ENCODE measurements around the gene STK32C.
"Not testable (repeated sequence)": the region's sequence is repeated elsewhere in the genome, so short reads cannot be mapped to it uniquely, and the experiment has no call there.

The STK32C gene

DNA sequence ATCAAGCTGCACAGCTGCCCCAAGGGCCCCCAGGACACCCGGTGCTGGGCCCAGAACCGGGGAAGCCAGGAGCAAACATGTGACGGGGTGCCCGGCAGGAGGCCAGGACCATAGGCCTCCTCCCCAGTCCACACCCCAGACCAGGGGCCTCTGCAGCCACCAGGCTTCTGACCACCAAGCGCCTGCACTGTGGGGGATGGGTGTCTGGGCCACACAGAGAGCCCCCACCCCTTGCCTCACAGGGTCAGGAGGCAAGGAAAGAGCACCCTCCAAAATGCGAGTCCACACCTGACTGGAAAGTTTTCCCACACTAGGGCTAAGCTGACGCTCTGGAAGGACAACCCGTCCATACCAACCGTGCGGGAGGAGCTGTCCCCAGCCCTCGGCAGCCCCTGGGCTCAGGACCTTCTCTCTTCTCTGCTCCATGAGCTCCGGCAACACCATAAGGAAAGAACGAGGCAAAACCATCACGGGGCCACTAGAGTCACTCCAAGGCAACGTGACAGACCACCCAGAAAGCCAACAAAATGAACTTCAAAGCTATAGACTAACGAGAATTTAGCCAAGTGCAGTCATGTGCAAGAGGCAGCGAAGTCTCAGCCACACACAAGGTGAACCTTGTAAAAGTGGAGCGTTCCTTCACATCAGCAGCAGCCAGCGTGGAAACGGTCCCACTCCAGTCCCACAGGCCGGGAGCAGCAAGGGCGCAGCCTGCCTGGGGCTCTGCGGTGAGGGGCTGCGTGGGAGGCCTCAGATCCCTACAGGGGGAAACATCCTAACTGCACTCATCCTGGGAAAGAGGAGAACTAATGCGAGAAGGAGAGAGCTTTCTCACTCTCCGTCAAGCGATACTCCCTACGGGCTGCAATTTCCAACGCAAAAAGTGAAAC, 5.1 kb downstream of the STK32C start:
- DNase-seq (ENCODE audit: low read depth in 2 of 2) = no peak

DNA sequence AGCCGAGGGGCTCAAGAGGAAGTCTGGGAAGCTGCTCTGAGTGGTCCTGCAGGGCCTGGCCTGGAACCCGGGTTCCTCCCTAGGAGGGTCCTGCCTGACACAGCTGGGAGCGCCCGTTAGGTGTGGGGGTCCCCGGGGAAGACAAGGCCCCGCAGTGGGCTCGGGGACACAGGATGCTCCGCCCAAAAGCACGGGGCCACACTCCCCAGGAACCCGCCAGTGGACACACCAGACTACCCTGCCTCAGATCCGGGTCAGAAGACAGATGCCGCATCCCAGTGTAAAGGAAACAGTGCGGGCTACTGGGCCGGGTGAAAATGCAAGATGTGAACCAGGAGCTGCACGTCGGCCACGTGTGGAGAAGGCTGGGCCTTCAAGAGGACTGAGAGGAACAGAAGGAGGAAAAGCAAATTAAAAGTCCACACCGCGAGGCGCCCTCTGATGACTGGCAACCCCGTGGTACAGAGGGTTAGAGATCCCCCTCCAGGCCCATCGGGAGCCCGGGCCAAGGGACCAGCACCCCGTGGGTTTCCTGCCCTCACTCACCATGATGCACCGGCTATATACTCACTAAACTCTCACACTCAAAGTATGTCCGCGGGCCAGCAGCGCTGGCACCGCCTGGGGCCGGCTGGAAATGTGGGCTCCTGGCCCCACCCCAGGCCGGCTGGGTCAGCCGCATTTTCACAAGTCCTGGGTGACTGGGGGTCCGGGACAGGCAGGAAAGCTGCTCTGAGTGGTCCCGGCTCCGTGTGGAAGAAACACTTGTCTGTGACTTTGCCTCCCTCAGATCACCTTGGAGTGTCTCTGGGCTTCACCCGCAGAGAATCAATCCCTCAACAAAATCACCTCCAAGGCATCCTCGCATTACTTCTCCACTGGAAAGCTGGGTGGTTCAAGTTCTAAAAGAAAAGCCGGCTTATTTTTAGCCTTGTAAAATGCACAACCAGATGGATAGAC, 6.1 kb downstream of the STK32C start:
- DNase-seq (ENCODE audit: low read depth in 2 of 2) = no peak

DNA sequence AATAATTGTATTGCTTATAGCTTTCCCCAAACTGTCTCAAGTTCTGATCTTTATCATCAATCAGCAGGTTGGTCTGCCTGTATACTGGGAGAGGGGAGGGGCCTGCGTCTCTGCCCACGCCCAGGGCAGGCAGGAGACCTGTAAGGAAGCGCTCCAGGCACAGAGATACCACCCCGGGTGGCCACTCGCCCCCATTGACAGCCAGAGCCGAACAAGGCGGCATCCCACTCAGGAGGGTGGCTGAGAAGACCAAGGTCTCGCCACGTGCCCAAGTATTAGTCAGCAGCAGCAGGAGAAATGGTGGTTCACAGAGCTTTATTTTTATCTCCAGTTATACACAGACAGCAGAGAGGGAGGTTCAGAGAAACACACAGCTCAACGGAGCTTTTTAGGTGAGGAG, 7.2 kb downstream of the STK32C start:
- DNase-seq (ENCODE audit: low read depth in 2 of 2) = no peak

DNA sequence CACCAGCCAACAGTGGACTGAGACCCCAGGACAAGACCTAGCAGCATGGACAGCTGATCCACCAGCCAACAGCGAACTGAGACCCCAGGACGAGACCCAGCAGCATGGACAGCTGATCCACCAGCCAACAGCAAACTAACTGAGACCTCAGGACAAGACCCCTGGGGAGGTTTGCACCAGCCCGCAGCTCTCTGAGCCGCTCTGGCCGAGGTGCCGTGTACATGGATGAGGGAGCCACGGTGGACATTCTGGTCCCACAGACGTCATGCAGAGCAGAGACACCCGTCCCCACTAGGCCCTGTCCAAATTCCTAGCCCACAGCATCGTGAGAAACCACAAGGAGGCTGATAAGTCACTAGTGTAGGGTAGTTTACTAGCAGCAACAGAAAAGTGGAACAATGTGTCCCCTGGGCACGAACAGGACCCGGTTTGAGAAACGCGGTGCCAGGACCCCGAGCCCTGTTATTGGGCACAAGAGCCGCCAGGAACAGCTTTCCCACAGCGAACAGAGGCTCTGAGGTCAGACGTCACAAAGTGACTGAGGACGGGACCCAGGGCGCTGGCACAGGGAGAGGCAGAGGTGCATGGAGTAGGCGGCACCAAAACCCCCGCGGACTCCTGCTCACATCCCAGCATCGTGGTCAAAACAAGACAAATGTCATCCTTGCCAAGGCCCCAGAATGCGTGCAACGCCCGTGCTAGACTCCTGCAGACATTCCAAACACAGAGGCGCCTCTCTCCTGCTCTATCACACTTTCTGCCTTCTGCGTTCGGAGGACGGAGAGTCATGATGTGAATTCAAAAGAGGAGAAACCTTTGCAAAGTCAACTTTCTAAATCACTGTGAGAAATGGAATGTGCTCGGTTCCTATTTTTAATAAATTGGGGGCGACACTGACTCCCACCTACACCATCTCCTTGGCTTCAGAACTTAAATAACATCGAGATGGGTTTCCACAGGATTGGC, 8.1 kb downstream of the STK32C start:
- DNase-seq (ENCODE audit: low read depth in 2 of 2) = no peak

DNA sequence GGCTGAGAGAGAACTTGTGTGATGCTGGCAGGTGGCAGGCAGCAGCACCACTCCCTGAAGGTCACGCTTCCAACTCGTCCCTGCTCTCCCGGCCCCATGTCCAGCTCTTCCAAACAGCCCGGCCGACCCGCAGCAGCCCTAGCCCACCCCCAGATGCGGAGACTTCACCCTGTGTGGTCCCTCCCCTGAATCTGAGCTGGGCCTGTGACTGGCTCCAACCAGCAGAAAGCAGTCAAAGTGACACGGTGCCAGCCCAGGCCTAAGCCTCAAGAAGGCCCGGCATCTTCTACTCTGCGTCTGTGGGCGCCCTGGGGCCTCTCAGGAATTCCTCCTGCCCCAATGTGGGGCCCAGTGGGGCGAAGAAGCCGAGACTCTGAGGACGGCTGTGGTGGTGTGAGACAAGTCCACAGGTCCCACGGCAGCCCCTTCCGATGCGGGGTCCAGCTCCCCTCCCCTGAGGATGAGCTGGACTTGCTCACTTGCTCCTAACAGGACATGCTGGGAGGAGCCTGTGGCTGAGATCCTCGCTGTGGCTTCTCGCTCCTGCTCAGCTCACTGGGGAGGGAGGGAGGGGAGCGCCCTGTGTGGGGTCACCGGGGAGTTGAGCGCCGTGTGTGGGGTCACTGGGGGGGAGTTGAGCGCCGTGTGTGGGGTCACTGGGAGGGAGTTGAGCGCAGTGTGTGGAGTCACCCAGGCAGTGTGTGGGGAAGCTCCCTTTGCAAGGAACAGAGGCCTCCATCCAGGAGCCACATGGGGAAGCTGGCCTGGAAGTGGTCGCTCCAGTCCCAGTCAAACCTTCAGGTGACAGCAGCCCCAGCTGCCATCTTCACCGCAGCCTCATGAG, 9.5 kb downstream of the STK32C start:
- no peak for DNase-seq (ENCODE audit: low read depth in 2 of 2)

DNA sequence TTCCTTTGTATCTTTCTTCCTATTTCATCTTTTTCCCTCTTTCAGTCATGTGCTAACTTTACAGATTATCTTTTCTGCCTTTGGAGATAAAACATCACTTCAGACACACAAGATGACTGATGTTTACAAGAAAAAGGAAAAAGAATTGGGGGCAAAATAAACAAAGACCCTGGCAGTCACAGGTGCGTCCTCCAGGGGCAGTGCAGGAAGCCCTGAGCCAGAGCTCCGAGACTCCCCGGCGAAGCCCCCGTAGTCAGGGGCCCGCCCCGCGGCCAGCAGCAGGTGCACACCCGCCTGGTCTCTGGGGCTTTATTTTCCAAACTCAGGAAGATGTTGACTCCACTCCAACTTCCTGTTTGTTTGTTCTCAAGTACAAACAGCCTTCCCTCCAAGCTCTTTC, 10.2 kb downstream of the STK32C start:
- no peak for DNase-seq (ENCODE audit: low read depth in 2 of 2)

DNA sequence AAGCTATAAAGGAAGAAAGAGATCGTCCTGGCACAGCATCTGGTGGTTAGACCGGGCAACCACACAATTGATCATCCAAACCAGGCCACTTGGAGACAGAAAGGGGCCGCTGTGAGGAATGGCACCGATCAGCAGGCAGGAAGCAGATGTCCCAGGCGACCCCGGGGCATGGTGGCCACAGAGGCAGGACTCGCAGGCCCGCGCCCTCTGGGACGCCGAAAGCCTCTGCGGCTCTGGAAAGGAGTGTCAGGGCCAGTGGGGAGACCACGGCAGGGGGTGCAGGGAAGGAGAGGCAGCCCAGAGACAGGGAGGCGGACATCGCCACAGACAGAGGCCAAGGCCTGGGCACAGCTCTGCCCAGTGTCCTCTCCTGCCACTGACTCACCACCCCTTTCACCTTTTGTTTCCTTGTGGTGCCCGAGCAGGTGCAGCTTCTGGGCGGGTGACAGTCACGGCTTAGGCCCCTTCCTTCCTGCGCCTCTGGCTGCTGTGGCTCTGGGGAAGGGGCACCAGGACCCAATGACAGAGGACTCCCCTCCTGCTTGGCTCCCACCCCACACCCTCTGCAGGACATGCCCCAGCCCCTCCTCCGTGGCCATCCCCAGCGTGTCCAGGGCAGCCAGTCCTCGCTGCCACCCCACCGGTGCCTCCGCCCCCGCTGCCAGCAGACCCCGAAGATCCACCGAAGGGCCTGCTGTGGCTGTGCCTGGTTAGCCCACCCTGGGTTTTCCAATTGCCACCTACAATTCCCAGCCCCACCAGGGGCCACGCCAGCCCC, 10.9 kb downstream of the STK32C start:
- DNase-seq (ENCODE audit: low read depth in 2 of 2) = no peak

DNA sequence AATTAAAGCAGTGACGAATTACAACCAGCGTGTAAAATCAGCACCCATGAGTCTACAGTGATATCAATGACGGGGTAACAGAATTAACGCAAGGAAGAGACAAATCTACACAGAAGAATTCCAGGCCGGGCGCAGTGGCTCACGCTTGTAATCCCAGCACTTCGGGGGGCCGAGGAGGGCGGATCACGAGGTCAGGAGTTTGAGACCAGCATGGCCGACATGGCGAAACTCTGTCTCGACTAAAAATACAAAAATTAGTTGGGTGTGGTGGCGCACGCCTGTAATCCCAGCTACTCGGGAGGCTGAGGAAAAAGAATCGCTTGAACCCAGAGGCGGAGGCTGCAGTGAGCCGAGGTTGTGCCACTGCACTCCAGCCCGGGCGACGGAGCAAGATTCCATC, 12.3 kb downstream of the STK32C start:
- not testable (repeated sequence) for DNase-seq (ENCODE audit: low read depth in 2 of 2)

DNA sequence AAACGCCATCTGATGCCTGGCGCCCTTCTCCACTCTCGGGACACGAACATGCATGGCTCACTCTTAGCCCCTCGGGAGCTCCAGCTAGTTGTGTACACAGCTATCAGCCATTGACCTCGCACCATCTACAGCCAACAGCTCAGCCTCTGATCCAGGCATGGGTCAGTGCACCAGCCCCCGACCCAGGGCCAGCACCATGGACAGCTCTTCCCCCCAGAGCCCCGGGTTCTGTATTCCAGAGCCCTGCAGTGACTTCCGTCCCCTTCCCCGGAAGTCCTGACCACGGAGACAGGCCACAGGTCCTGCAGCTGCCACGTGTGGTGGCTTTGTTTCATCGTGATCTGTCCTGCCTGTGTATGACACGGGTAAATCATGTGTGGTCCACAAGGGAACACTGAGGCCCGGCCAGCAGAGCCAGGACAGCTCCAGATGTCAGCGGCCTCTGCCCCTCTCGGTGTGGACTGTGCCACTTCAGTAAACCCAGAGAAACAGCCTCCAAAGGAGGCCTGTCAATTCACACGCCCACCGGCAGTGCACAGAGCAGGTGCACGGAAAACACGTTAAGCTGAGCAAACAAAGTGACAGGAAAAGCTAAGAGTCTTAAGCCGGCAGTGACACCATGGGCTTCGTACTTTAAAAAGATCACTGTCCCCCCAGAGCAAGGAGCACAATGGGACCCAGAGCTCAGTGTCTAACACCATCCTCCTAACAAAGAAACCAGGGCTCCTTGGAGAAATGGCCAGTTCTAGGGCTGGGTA, 13.0 kb downstream of the STK32C start:
- DNase-seq (ENCODE audit: low read depth in 2 of 2) = no peak

DNA sequence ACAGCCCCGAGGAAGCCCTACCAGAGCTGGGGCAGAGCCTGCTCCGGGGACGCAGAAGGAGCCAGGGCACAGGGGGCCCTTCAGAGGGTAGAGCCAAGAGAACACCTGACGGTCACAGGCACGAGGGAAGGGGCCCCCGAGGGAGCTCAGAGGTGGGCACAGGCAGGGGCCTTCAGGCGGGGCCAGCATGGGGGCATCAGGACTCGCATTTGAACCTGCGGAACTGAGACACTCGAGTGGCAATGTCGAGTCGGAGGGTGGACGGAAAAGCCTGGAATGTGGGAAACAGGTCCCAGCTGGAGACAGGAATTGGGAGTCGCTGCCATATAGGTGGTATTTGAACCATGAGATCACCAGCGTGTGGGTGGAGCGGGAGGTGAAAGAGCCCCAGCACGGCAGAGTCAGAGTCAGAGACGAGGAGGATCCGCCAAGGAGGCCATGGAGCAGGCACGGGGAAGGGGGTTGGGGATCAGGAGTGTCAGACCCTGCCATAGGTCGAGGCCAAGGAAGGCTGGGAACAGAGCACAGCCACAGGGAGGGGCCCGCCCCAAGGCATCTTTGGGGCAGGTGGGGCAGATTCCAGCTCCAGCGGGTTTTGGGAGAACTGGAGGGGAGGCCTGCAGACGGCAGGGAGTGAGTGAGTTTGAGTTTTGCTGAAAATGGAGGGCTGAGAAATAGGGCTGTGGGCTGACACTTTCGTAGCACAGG, 13.8 kb downstream of the STK32C start:
- no peak for DNase-seq (ENCODE audit: low read depth in 2 of 2)

DNA sequence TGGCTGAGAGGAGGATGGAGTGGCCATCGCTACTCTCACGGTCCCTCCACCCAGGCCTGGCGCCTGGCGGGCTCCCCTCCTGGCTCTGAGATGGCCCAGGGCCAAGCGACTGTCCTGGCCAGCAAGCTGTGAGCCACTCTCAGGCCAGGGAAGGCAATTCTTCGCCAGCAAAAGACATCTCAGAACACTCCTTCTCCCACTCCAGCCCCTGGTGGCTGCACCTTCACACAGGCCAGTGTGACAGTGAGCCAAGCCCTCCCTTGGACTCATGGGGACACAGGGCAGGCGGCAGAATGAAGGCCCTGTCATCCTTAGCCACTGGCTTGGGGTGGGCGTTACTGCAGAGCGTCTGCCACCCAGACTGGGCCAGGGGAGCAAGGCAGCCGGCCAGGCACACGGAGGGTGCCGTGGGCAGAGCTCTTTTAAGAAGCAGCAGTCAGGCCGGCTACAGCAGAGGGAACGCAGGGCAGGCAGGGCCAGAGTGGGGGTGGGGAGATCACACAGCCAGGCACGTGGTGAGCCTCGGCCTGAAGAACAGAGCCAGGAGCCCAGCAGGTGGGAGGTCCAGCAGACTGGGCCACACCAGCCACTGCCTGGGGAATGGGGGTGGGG, 14.4 kb downstream of the STK32C start:
- no peak for DNase-seq (ENCODE audit: low read depth in 2 of 2)

DNA sequence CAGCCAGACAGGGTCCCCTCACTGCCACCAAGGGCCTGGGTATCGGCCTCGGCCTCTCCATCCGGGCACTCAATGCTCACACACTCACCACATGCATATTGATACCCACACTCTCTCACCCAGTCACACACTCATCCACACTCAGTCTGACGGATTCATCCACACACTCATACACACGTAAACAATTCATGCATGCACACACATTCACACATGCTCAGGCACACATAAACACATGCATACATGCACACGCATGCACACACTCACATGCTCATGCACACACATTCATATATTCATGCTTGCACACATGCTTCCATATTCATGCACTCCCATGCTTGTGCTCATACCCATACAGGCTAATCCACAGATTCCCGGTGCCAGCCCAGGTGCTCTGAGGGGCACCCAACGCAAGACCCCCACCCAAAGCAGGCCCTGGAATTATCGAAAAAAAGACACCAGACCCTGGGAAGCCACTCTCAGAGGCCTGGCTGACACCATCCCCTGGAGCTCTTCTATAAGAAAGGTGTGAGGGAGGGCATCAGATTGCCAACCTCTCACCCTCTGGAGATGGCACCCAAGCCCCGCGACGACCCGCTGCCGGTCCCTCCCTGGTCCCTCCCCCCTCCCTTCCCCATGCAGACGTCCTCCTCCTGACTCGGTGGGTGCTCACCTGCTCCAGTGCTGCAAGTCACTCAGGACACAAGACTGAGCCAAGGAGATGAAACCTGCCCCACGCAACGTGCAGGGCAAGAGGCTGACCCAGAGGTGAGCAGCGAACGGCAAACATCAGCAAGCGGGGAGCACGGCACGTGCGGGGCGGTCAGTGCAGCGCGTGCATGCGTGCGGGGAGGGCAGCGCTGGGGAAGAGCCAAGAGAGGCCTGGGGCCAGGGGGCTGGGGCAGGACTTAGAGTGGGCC, 15.2 kb downstream of the STK32C start:
- DNase-seq (ENCODE audit: low read depth in 2 of 2) = no peak

DNA sequence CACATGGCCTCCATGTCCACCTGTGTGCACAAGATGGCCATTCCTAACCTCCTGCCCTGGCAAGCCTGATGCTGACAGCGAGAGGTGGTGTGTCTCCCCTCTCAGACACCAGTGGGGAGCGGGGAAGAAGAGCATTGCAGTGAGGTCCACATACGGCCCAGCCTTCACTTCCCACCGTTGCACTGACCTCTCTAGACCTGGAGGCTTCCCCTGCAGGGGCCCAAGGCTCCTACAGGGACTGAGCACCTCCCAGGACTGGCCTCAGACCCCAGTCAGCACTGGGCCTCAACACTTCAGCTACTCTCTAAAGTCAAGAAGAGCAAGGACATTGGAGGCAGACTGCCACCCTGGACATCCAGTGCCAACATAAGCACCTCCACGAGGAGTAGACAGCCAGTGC, 15.9 kb downstream of the STK32C start:
- DNase-seq (ENCODE audit: low read depth in 2 of 2) = no peak

DNA sequence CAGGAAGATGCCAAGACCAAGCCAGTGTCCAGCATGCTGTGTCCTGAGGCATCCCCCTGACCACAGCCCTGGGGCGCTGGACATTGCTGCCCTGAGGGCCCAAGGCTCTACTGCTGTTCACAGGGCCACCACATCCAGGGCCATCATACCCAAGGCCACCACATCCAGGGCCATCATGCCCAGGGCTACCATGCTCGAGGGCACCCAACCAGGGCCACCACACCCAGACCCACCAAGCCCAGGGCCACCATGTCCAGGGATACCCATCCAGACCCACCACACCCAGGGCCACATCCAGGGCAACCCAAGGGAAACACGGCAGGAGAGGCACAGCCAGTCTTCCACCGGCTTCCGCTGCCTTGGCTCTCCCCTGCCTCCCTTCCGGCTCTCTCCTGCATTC, 17.1 kb downstream of the STK32C start:
- DNase-seq (ENCODE audit: low read depth in 2 of 2) = no peak

DNA sequence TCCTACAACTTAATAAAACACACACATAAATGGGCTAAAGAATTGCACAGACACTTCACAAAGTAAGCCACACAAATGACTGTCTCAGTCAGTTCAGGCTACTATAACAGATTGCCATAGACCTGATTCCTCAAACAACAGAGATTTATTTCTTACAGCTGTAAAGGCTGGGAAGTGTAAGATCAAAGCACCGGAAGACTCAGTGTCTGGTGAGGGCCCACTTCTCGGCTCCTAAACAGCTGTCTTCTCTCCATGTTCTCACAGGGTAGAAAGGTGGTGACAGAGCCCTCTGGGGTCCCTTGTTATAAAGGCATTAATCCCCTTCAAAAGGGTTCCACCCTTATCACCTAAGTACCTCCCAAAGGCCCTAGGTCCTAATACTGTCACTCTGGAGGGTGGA, 18.3 kb downstream of the STK32C start:
- DNase-seq (ENCODE audit: low read depth in 2 of 2) = no peak

DNA sequence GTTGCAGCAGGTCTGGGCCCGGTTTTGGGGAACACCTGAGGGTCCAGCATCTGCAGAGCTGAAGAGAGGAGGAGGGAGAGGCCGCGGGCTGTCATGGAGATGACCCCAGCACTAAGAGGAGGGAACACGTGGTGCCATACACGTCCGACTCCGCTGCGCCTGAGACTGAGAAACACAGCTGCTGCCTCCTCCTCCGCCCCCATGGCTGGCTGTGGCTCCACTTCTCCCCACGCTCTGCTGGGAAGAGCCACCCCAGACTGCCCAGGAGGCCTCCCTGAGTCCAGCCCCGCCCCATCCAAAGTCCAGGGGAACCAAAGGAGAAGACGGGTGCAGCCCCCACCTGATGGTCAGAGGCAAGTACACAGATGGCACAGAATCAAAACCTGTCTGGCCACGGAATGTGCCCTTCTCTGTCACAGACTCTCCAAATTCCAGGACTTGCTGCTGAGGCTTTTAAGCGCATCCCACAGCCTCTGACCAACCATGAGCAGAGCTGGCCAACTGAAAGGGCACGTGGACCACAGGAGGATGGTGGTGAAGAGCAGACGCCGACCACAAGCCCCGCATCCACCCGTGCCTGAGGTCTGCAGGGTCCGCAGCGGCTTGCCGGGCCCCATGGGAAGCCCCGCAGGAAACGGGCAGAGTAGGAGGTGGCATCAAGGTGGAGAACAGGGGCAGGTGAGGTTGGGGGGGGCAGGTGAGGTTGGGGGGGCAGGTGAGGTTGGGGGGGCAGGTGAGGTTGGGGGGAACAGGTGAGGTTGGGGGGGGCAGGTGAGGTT, 24.0 kb downstream of the STK32C start:
- no peak for DNase-seq (ENCODE audit: low read depth in 2 of 2)

All from stimulated activated CD8-positive, alpha-beta memory T cell treated with anti-CD3 and anti-CD28 coated beads, Interleukin-15, amount 100 ng/mL, for 48 hours (primary cell).